ENCODE measurements around the gene SCGB1C1. TPM values are rescaled to one million over a fixed set of nuclear protein-coding genes. Genes with fewer than 3 reads are reported as not detected.

SCGB1C1 gene
- total and polyA plus RNA-seq, 8 donors, result not detected

DNA sequence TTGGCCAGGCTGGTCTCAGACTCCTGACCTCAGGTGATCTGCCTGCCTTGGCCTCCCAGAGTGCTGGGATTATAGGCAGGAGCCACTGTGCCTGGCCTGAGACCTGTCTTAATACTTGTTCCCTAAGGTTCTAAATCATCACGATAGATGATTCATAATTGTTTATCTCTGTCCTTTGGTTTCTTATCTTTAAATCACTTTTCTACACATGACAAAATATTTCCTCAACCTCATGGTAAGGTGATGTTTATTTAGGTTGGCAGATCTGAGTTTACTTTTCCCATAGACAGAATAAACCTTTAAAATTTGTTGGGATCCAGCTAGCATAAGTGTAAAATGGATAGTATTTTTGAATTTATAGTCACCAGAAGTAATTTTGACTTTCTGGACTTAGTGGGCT, 47.4 kb downstream of the SCGB1C1 start:
- no peak overlapping the region for H3K4me3 ChIP-seq
- peaks cover 16 to 65% (median 59%) of the 10 kb centered on the region in 4 donors for H3K36me3 ChIP-seq
- WGBS, 5 donors, result 26 to 56% (median 39%) methylated on average over 1 of the region's 1 CpG
- intact Hi-C loops (cut with DNase I; ENCODE audit: low total_unique reads), result no loop called here
- no peaks in the 10 kb centered on the region for H3K27me3 ChIP-seq
- DNase-seq, result no peak
- peaks cover 18 to 41% (median 25%) of the 10 kb centered on the region in 4 donors for H3K4me1 ChIP-seq
- TF ChIP-seq POLR2AphosphoS5 (IDR thresholded peaks at IDR 0.05), result no peak
- no peak for TF ChIP-seq POLR2A (IDR thresholded peaks at IDR 0.05)
- TF ChIP-seq EP300 (IDR thresholded peaks at IDR 0.05), result no peak
- TF ChIP-seq, protein P1, sequence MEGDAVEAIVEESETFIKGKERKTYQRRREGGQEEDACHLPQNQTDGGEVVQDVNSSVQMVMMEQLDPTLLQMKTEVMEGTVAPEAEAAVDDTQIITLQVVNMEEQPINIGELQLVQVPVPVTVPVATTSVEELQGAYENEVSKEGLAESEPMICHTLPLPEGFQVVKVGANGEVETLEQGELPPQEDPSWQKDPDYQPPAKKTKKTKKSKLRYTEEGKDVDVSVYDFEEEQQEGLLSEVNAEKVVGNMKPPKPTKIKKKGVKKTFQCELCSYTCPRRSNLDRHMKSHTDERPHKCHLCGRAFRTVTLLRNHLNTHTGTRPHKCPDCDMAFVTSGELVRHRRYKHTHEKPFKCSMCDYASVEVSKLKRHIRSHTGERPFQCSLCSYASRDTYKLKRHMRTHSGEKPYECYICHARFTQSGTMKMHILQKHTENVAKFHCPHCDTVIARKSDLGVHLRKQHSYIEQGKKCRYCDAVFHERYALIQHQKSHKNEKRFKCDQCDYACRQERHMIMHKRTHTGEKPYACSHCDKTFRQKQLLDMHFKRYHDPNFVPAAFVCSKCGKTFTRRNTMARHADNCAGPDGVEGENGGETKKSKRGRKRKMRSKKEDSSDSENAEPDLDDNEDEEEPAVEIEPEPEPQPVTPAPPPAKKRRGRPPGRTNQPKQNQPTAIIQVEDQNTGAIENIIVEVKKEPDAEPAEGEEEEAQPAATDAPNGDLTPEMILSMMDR (IDR thresholded peaks at IDR 0.05), result no peak
- H3K27ac ChIP-seq, result no peak overlapping the region
- no peaks in the 10 kb centered on the region for H3K9me3 ChIP-seq

GRCh38 chr11:241634-242033, 48.8 kb downstream of the SCGB1C1 start:
- Histone ChIP-seq H3K4me1 (peaks cover 14 to 35% (median 20%) of the 10 kb centered on the region in 4 donors), H3K27ac (no peak overlapping the region), H3K36me3 (peaks cover 29 to 78% (median 72%) of the 10 kb centered on the region in 4 donors), H3K27me3 (no peaks in the 10 kb centered on the region), H3K9me3 (no peaks in the 10 kb centered on the region), H3K4me3 (no peak overlapping the region)
- 93 to 97% (median 95%) methylated on average over 5 of the region's 5 CpGs for WGBS, 5 donors
- intact Hi-C loops (cut with DNase I; ENCODE audit: low total_unique reads), result no loop called here
- no peak for DNase-seq
- TF ChIP-seq POLR2AphosphoS5 (IDR thresholded peaks at IDR 0.05) (no peak), EP300 (IDR thresholded peaks at IDR 0.05) (no peak), POLR2A (IDR thresholded peaks at IDR 0.05) (no peak)
- TF ChIP-seq, protein P1 (IDR thresholded peaks at IDR 0.05), result no peak

Small RNA genes within 50 kb of the gene (small RNA-seq; reads per million reads assigned to genes)
- gene RNU6-447P, result 0 reads per million in 4 donors

Other genes starting within 250 kb of the SCGB1C1 start
- gene BET1L, start 14.3 kb downstream of the SCGB1C1 start, total RNA-seq, result 10 to 100 TPM in 4 of 5 donors, 1 to 10 TPM in 1; 7.0 to 36.5 (median 25.0) TPM
- gene BET1L, start 14.3 kb downstream of the SCGB1C1 start, polyA plus RNA-seq, result 10 to 100 TPM; 21.8 to 38.3 (median 28.1) TPM
- gene RIC8A, start 14.6 kb downstream of the SCGB1C1 start, total RNA-seq, result 100 to 1,000 TPM in 2 of 5 donors, 10 to 100 TPM in 3; 45.2 to 262 (median 72.3) TPM
- gene RIC8A, start 14.6 kb downstream of the SCGB1C1 start, polyA plus RNA-seq, result 10 to 100 TPM; 39.2 to 60.8 (median 53.5) TPM
- gene SIRT3, start 43.3 kb downstream of the SCGB1C1 start, total RNA-seq, result 10 to 100 TPM in 2 of 5 donors, 1 to 10 TPM in 3; 5.4 to 63.7 (median 7.3) TPM
- gene SIRT3, start 43.3 kb downstream of the SCGB1C1 start, polyA plus RNA-seq, result 10 to 100 TPM; 10.8 to 19.2 (median 13.8) TPM
- 100 to 1,000 TPM in 2 of 5 donors, 10 to 100 TPM in 3; 36.2 to 132 (median 64.9) TPM for gene PSMD13, start 43.9 kb downstream of the SCGB1C1 start, total RNA-seq
- 100 to 1,000 TPM; 116 to 126 (median 123) TPM for gene PSMD13, start 43.9 kb downstream of the SCGB1C1 start, polyA plus RNA-seq
- gene NLRP6, start 85.3 kb downstream of the SCGB1C1 start, total RNA-seq, result 1 to 10 TPM in 1 of 5 donors, under 1 TPM in 2, not detected in 2; 0.45 to 3.6 (median 0.55) TPM
- under 1 TPM in 2 of 3 donors, not detected in 1; 0.08 to 0.12 TPM for gene NLRP6, start 85.3 kb downstream of the SCGB1C1 start, polyA plus RNA-seq
- 10 to 100 TPM in 4 of 5 donors, 1 to 10 TPM in 1; 3.5 to 34.8 (median 11.9) TPM for gene PGGHG, start 96.0 kb downstream of the SCGB1C1 start, total RNA-seq
- 10 to 100 TPM; 14.4 to 44.0 (median 20.7) TPM for gene PGGHG, start 96.0 kb downstream of the SCGB1C1 start, polyA plus RNA-seq
- gene IFITM5, start 106.4 kb downstream of the SCGB1C1 start, total RNA-seq, result under 1 TPM in 1 of 5 donors, not detected in 4; 0.73 TPM
- gene IFITM5, start 106.4 kb downstream of the SCGB1C1 start, polyA plus RNA-seq, result not detected
- 10 to 100 TPM in 4 of 5 donors, 1 to 10 TPM in 1; 8.8 to 61.7 (median 12.9) TPM for gene IFITM2, start 114.7 kb downstream of the SCGB1C1 start, total RNA-seq
- 100 to 1,000 TPM; 276 to 394 (median 344) TPM for gene IFITM2, start 114.7 kb downstream of the SCGB1C1 start, polyA plus RNA-seq
- 10 to 100 TPM in 4 of 5 donors, 1 to 10 TPM in 1; 7.0 to 59.8 (median 17.3) TPM for gene IFITM1, start 121.0 kb downstream of the SCGB1C1 start, total RNA-seq
- gene IFITM1, start 121.0 kb downstream of the SCGB1C1 start, polyA plus RNA-seq, result 100 to 1,000 TPM in 2 of 3 donors, 10 to 100 TPM in 1; 79.9 to 224 (median 119) TPM
- 100 to 1,000 TPM in 3 of 5 donors, 10 to 100 TPM in 2; 11.9 to 271 (median 127) TPM for gene IFITM3, start 127.8 kb downstream of the SCGB1C1 start, total RNA-seq
- 1,000 to 10,000 TPM in 1 of 3 donors, 100 to 1,000 TPM in 2; 538 to 1,128 (median 677) TPM for gene IFITM3, start 127.8 kb downstream of the SCGB1C1 start, polyA plus RNA-seq
- 1 to 10 TPM in 2 of 5 donors, under 1 TPM in 1, not detected in 2; 0.45 to 7.5 (median 4.2) TPM for gene B4GALNT4, start 176.4 kb downstream of the SCGB1C1 start, total RNA-seq
- gene B4GALNT4, start 176.4 kb downstream of the SCGB1C1 start, polyA plus RNA-seq, result 1 to 10 TPM; 2.4 to 8.8 (median 4.4) TPM
- gene PKP3, start 201.1 kb downstream of the SCGB1C1 start, total RNA-seq, result 100 to 1,000 TPM in 3 of 5 donors, 10 to 100 TPM in 2; 26.3 to 356 (median 141) TPM
- gene PKP3, start 201.1 kb downstream of the SCGB1C1 start, polyA plus RNA-seq, result 10 to 100 TPM; 31.1 to 94.5 (median 41.7) TPM
- 100 to 1,000 TPM in 3 of 5 donors, 10 to 100 TPM in 2; 11.4 to 325 (median 110) TPM for gene SIGIRR, start 221.9 kb downstream of the SCGB1C1 start, total RNA-seq
- gene SIGIRR, start 221.9 kb downstream of the SCGB1C1 start, polyA plus RNA-seq, result 100 to 1,000 TPM; 110 to 227 (median 164) TPM
- gene ANO9, start 248.9 kb downstream of the SCGB1C1 start, total RNA-seq, result 100 to 1,000 TPM in 1 of 5 donors, 10 to 100 TPM in 3, 1 to 10 TPM in 1; 5.7 to 208 (median 40.2) TPM
- gene ANO9, start 248.9 kb downstream of the SCGB1C1 start, polyA plus RNA-seq, result 10 to 100 TPM in 2 of 3 donors, 1 to 10 TPM in 1; 9.8 to 37.6 (median 12.8) TPM